GM12801 (cell line): Measurements from ENCODE around the gene DDX17.

ENCODE experiments used
- CTCF ChIP-seq: IDR thresholded peaks from one replicate; pipeline ENCODE4 v1.5.1; 2011; ENCODE audit warnings: control low read depth; ENCODE audit not compliant: insufficient read length; ENCODE audit errors: extremely low read depth

Gene DDX17

GRCh38 chr22:38481871-38482332, 24.2 kb downstream of the DDX17 start:
- no peak for TF ChIP-seq CTCF

GRCh38 chr22:38481162-38481870, 24.8 kb downstream of the DDX17 start:
- no peak for TF ChIP-seq CTCF

- no peak for TF ChIP-seq CTCF
These were observed 26.8 kb downstream of the DDX17 start for GRCh38 chr22:38479096-38479837.

- TF ChIP-seq CTCF, result no peak
These were observed 28.5 kb downstream of the DDX17 start for GRCh38 chr22:38477585-38477984.

GRCh38 chr22:38474003-38474607, 32.0 kb downstream of the DDX17 start:
- TF ChIP-seq CTCF, result no peak

GRCh38 chr22:38471237-38471636, 34.9 kb downstream of the DDX17 start:
- no peak for TF ChIP-seq CTCF

GRCh38 chr22:38469306-38469781, 36.8 kb downstream of the DDX17 start:
- TF ChIP-seq CTCF, result no peak
